Pancreas (tissue), 10 donors: ENCODE measurements around the gene ADAMTS9. TPM values are rescaled to one million over a fixed set of nuclear protein-coding genes. Genes with fewer than 3 reads are reported as not detected.

Source experiments
- ATAC-seq, 4 donors: fragments of 200-7000 bp; cut with Tn5 transposase; one replicate each; pipeline versions ENCODE4 v1.8.0 to v1.9.1; 2020; ENCODE audit warnings: mild to moderate bottlenecking in 4 of 4, moderate library complexity in 4 of 4
- DNase-seq, 6 donors: peaks; one replicate each; pipeline ENCODE4 v3.0.0-alpha.2; 2020
- FAIRE-seq: peaks from 2 replicates; lab custom pipeline; 2012; peaks lifted over from hg19 to GRCh38; lab: Jason Lieb, UNC
- H3K27ac ChIP-seq, 4 donors: fragments of 200-600 bp; sonication (generic); 1 replicate in 3 of 4; 2 replicates in 1 of 4; pipeline versions ENCODE4 v1.5.0 to v1.8.0; 2020
- H3K27me3 ChIP-seq, 4 donors: fragments of 200-600 bp; one replicate each; pipeline ENCODE4 v1.8.0; 2021
- H3K36me3 ChIP-seq, 3 donors: fragments of 200-600 bp; sonication (generic) in 1 of 3; one replicate each; pipeline versions ENCODE4 v1.5.0 to v1.8.0; 2020 to 2021
- H3K4me1 ChIP-seq, 3 donors: fragments of 200-600 bp; one replicate each; pipeline ENCODE4 v1.8.0; 2021
- H3K4me3 ChIP-seq, 4 donors: fragments of 200-600 bp; sonication (generic) in 2 of 4; one replicate each; pipeline versions ENCODE4 v1.5.0 to v1.8.0; 2020 to 2021
- H3K9me3 ChIP-seq, 4 donors: fragments of 200-600 bp; one replicate each; pipeline ENCODE4 v1.8.0; 2021
- WGBS, 2 donors: extraction: QIAGEN DNeasy Blood & Tissue Kit; methylation state at CpG; one replicate each; pipeline ENCODE4 v1.1.7; 2013; 5-methylcytosine and 5-hydroxymethylcytosine counted together
- intact Hi-C, 3 donors: fragments of 100-400 bp; cut with DNase I; formaldehyde crosslinking; loops; one replicate each; pipeline versions ENCODE4 v1.11.1 to v1.14.2; 2022
- polyA plus RNA-seq, 2 donors: library from polyadenylated mRNA; stranded (reverse); fragments of 200-250 nt; gene quantifications; one replicate each; pipeline ENCODE4 v1.2.3, GENCODE V29; 2013
- total RNA-seq, 6 donors: library from RNA; stranded (reverse); fragmentation: NEBNext Ultra II Directional in 4 of 6; extraction: Animal tissue kit (Norgen Biotek cat#: 25700) in 4 of 6; gene quantifications; one replicate each; pipeline versions ENCODE4 v1.2.1 to v1.2.4, GENCODE V29; 2021 to 2023
- TF ChIP-seq, protein P1 (sequence below), 4 donors: fragments of 200-600 bp; sonication (generic) in 3 of 4; IDR thresholded peaks; one replicate each; pipeline versions ENCODE4 v1.5.0 to v1.8.0; 2021; ENCODE audit warnings: antibody characterized with exemption in 4 of 4
- donor health status: healthy with polysubstance abuse.
- donor health status: DM: no; HTN: no; CAD: no; lungs with moderate emphysema.
- donor health status: DM: no; HTN: no; CAD: no.
- donor health status: control.
- donor health status: control.
- donor health status: Bipolar disorder and iron deficiency.
- donor health status: DM: yes; HTN: yes; CAD: no.
- donor health status: DM: no; HTN: no; CAD: no.
- donor health status: DM: no; HTN: no; CAD: no.
- donor health status: DM: yes; HTN: yes; CAD: no.

ADAMTS9 gene
- total and polyA plus RNA-seq, 8 donors: 11.4 to 34.7 (median 16.2) TPM

DNA sequence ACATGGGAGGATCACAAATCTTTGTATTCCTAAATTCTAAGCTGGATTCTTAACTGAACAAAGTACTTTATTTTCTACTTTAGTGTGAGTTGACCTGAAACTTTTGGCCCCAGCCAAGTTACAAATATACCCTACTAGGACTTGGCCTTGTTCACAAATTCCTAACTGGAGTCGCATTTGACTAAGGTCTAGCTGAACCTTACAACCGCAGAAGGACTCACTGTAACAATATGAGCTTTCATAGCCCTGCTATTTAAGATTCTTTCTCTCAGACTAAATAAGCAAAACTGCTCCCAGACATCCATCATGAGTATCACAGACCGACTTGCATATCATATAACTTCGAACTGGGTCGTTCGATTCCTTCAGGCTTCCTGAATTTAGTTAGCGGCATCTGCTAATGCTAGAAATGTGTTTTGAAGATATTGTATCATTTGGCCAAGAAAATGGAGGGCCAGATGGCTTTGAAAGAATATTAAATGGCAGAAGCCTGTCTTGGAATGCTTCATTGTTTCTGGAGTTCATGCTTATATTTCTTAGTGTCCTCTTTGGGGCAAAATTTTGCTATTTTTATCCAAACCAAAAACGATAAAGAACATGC, 28.4 kb upstream of the ADAMTS9 start:
- intact Hi-C loops: no loop called here
- no peak overlapping the region for H3K27ac ChIP-seq
- no peak overlapping the region for H3K4me3 ChIP-seq
- no peaks in the 10 kb centered on the region for H3K4me1 ChIP-seq
- WGBS, 2 donors: 68 to 78% methylated on average over 8 of the region's 8 CpGs
- FAIRE-seq: no peak
- no peaks in the 10 kb centered on the region for H3K27me3 ChIP-seq
- ATAC-seq: no peak
- no peaks in the 10 kb centered on the region for H3K36me3 ChIP-seq
- no peaks in the 10 kb centered on the region for H3K9me3 ChIP-seq
- TF ChIP-seq, protein P1, sequence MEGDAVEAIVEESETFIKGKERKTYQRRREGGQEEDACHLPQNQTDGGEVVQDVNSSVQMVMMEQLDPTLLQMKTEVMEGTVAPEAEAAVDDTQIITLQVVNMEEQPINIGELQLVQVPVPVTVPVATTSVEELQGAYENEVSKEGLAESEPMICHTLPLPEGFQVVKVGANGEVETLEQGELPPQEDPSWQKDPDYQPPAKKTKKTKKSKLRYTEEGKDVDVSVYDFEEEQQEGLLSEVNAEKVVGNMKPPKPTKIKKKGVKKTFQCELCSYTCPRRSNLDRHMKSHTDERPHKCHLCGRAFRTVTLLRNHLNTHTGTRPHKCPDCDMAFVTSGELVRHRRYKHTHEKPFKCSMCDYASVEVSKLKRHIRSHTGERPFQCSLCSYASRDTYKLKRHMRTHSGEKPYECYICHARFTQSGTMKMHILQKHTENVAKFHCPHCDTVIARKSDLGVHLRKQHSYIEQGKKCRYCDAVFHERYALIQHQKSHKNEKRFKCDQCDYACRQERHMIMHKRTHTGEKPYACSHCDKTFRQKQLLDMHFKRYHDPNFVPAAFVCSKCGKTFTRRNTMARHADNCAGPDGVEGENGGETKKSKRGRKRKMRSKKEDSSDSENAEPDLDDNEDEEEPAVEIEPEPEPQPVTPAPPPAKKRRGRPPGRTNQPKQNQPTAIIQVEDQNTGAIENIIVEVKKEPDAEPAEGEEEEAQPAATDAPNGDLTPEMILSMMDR (IDR thresholded peaks at IDR 0.05): no peak
- no peak for DNase-seq

DNA sequence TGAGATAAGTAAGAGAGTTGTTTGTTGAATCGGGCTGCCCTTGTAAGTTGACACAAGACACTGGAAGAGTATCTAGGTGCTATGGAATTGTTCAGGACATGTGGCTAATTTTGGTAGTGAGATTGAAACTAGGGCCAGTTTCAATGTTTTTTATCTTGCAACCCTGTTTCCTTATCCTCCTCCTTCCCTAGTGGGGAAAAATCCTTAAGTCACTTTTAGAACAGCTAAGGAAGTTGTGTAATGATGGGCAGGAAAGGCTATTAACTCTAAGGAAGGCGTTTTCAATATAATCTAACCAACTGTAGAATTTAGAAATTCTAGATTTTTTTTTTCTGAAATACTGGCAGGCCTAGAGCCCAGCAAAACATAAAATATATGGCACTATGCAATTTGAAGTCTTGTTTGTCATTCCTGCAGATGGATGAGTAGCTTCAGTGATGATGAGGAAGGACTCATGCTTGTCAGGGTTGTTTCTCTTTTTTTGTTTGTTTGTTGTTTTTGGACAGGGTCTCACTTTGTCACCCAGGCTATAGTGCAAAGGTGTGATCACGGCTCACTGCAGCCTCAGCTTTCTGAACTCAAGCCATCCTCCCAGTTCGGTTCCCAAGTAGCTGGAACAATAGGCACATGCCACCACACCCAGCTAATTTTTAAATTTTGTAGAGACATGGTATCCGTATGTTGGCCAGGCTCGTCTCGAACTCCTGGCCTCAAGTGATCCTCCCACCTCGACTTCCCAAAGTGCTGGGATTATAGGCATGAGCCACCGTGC, 27.6 kb upstream of the ADAMTS9 start:
- Histone ChIP-seq H3K36me3 (no peaks in the 10 kb centered on the region), H3K4me1 (no peaks in the 10 kb centered on the region), H3K27me3 (no peaks in the 10 kb centered on the region), H3K4me3 (no peak overlapping the region), H3K27ac (no peak overlapping the region), H3K9me3 (no peaks in the 10 kb centered on the region)
- ATAC-seq: no peak
- DNase-seq: no peak
- no peak for FAIRE-seq
- WGBS, 2 donors: 76 to 80% methylated on average over 9 of the region's 9 CpGs
- intact Hi-C loops: no loop called here
- TF ChIP-seq, protein P1 (IDR thresholded peaks at IDR 0.05): no peak

DNA sequence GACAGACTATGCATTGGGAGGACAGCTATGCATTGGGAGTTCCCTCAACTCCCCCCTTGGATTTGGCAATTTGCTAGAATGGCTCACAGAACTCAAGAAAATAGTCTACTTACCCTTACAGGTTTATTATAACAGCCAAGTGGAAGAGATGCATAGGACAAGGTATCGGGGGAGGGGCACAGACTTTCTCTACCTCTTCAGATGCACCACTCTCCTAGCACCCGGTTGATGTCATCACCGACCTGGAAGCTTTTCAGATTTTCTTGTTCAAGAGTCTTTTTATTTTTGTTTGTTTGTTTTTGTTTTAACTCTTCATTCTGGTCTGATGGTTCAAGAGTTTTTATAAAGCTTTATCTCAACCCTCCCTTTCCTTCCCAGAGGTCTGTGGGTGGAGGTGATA, 20.7 kb upstream of the ADAMTS9 start:
- Histone ChIP-seq H3K27me3 (no peaks in the 10 kb centered on the region), H3K36me3 (no peaks in the 10 kb centered on the region), H3K4me1 (no peaks in the 10 kb centered on the region), H3K27ac (no peak overlapping the region), H3K4me3 (no peak overlapping the region), H3K9me3 (no peaks in the 10 kb centered on the region)
- DNase-seq (no peak), FAIRE-seq (no peak), ATAC-seq (no peak)
- WGBS, 2 donors: 56 to 79% methylated on average over 3 of the region's 3 CpGs
- intact Hi-C loops: no loop called here
- TF ChIP-seq, protein P1 (IDR thresholded peaks at IDR 0.05): no peak

DNA sequence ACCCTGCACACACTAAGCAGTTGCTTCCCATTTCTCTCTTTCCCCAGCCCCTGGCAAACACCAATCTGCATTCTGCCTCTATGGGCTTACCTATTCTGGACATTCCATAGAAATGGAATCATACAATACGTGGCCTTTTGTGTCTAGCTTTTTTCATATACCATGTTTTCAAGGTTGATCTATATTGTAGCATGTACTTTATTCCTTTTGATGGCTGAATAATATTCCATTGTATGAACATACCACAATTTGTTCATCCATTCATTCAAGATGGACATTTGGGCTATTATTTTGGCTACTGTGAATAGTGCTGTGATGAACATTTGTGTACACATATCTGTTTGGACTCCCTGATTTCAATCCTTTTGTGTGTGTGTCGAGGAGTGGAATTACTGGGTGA, 18.1 kb upstream of the ADAMTS9 start:
- no peaks in the 10 kb centered on the region for H3K27me3 ChIP-seq
- H3K9me3 ChIP-seq: no peaks in the 10 kb centered on the region
- WGBS, 2 donors: 81 to 89% methylated on average over 2 of the region's 2 CpGs
- no peak overlapping the region for H3K4me3 ChIP-seq
- no peak for FAIRE-seq
- DNase-seq: no peak
- no peaks in the 10 kb centered on the region for H3K36me3 ChIP-seq
- no peak overlapping the region for H3K27ac ChIP-seq
- no peaks in the 10 kb centered on the region for H3K4me1 ChIP-seq
- TF ChIP-seq, protein P1 (IDR thresholded peaks at IDR 0.05): no peak
- ATAC-seq: no peak
- intact Hi-C loops: no loop called here

DNA sequence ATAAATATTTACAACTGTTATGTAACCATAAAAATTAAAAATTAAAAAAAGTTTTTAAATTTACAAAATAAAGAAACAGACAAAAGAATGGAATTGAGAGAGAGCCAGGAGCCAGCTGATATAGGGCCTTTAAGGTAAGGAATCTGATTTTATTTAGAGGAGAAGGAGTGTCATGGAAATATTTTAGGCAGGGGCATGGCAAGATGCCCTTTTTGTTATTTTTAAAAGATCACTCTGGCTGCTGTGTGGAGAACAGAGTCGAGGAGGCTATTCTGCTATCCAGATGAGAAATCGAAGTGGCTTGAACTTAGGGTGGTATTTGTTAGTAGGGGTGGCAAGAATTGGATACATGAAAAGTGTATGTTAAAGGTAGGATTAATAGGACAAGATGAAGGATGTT, 9.1 kb upstream of the ADAMTS9 start:
- Histone ChIP-seq H3K4me1 (no peaks in the 10 kb centered on the region), H3K27me3 (no peaks in the 10 kb centered on the region), H3K9me3 (no peaks in the 10 kb centered on the region), H3K4me3 (no peak overlapping the region), H3K36me3 (no peaks in the 10 kb centered on the region), H3K27ac (no peak overlapping the region)
- intact Hi-C loops: no loop called here
- ATAC-seq (no peak), FAIRE-seq (no peak), DNase-seq (no peak)
- TF ChIP-seq, protein P1 (IDR thresholded peaks at IDR 0.05): no peak
- 78 to 91% methylated on average over 2 of the region's 2 CpGs for WGBS, 2 donors
